Mesothelial cell of epicardium (in vitro differentiated cells): Measurements from ENCODE around the gene ANXA8L1. TPM values are rescaled to one million over a fixed set of nuclear protein-coding genes. Genes with fewer than 3 reads are reported as not detected.

Source experiments
- total RNA-seq: library from RNA; stranded (reverse); gene quantifications from 3 replicates; pipeline ENCODE4 v1.2.1, GENCODE V29; 2021

The ANXA8L1 gene
- total RNA-seq, 1 donor from 2014 or later = 1.1 TPM

Other genes with a start within 250 kb of the ANXA8L1 start
- gene ANTXRL, start 88.8 kb upstream of the ANXA8L1 start, total RNA-seq = not detected in 3 replicates
- 0.14 TPM in 1 of 3 replicates, not detected in the others for gene NPY4R, start 90.2 kb downstream of the ANXA8L1 start, total RNA-seq
- gene GPRIN2, start 180.9 kb downstream of the ANXA8L1 start, total RNA-seq = 19.6 to 20.7 TPM (median 20.3 TPM) in 3 replicates
- gene SYT15, start 203.4 kb downstream of the ANXA8L1 start, total RNA-seq = 3.0 to 4.0 TPM (median 3.3 TPM) in 3 replicates